Stimulated activated CD8-positive, alpha-beta memory T cell treated with anti-CD3 and anti-CD28 coated beads, Interleukin-15, amount 100 ng/mL, for 1 hour (primary cell): ENCODE results near the gene USF3.
"Not testable (repeated sequence)": the region's sequence is repeated elsewhere in the genome, so short reads cannot be mapped to it uniquely, and the experiment has no call there.

Experiments used
- DNase-seq: peaks from one replicate; pipeline ENCODE4 v3.0.0-alpha.2; 2020; ENCODE audit warnings: low read depth

Gene USF3

GRCh38 chr3:113649174-113649845, 47.1 kb downstream of the USF3 start:
- no peak for DNase-seq

- no peak for DNase-seq
Measured at GRCh38 chr3:113648524-113648923, 47.9 kb downstream of the USF3 start.

- no peak for DNase-seq
Measured at GRCh38 chr3:113643583-113643982, 52.9 kb downstream of the USF3 start.

- DNase-seq = no peak
Measured at GRCh38 chr3:113638910-113639309, 57.5 kb downstream of the USF3 start.

- no peak for DNase-seq
Measured at GRCh38 chr3:113637756-113638155, 58.7 kb downstream of the USF3 start.

- not testable (repeated sequence) for DNase-seq
Measured at GRCh38 chr3:113636034-113636433, 60.4 kb downstream of the USF3 start.

- DNase-seq = no peak
Measured at GRCh38 chr3:113634782-113635474, 61.5 kb downstream of the USF3 start.

GRCh38 chr3:113631573-113631972, 64.9 kb downstream of the USF3 start:
- no peak for DNase-seq

- DNase-seq = no peak
Measured at GRCh38 chr3:113630956-113631542, 65.4 kb downstream of the USF3 start.

GRCh38 chr3:113629584-113630421, 66.6 kb downstream of the USF3 start:
- no peak for DNase-seq

- no peak for DNase-seq
Measured at GRCh38 chr3:113628788-113629187, 67.7 kb downstream of the USF3 start.

GRCh38 chr3:113628316-113628715, 68.1 kb downstream of the USF3 start:
- no peak for DNase-seq

- DNase-seq = no peak
Measured at GRCh38 chr3:113626503-113627371, 69.7 kb downstream of the USF3 start.

- no peak for DNase-seq
Measured at GRCh38 chr3:113625834-113626233, 70.6 kb downstream of the USF3 start.

- no peak for DNase-seq
Measured at GRCh38 chr3:113623811-113624210, 72.6 kb downstream of the USF3 start.

GRCh38 chr3:113623324-113623723, 73.1 kb downstream of the USF3 start:
- no peak for DNase-seq

- no peak for DNase-seq
Measured at GRCh38 chr3:113620091-113620490, 76.4 kb downstream of the USF3 start.

- DNase-seq = no peak
Measured at GRCh38 chr3:113617726-113618125, 78.7 kb downstream of the USF3 start.

GRCh38 chr3:113615976-113616375, 80.5 kb downstream of the USF3 start:
- DNase-seq = no peak

- no peak for DNase-seq
Measured at GRCh38 chr3:113614402-113614801, 82.0 kb downstream of the USF3 start.

- no peak for DNase-seq
Measured at GRCh38 chr3:113607219-113607596, 89.2 kb downstream of the USF3 start.
